Left ventricle myocardium inferior (tissue), 1 donor: ENCODE data around the gene FAM3C. TPM values are rescaled to one million over a fixed set of nuclear protein-coding genes. Genes with fewer than 3 reads are reported as not detected.

Source experiments
- DNase-seq: peaks from one replicate; pipeline ENCODE4 v3.0.0-alpha.2; 2020
- H3K27ac ChIP-seq: fragments of 200-600 bp; replicated peaks from 2 replicates; pipeline ENCODE4 v1.8.0; 2021
- H3K27me3 ChIP-seq: fragments of 200-600 bp; 2 replicates; pipeline ENCODE4 v1.8.0; 2021; ENCODE audit warnings: low read depth
- H3K36me3 ChIP-seq: fragments of 200-600 bp; 2 replicates; pipeline ENCODE4 v1.8.0; 2021
- H3K4me1 ChIP-seq: fragments of 200-600 bp; 2 replicates; pipeline ENCODE4 v1.8.0; 2021
- H3K4me3 ChIP-seq: fragments of 200-600 bp; 2 replicates; pipeline ENCODE4 v1.8.0; 2021; ENCODE audit warnings: mild to moderate bottlenecking, moderate library complexity
- H3K9me3 ChIP-seq: fragments of 200-600 bp; replicated peaks from 2 replicates; pipeline ENCODE4 v1.8.0; 2021
- intact Hi-C: fragments of 100-400 bp; cut with micrococcal nuclease; formaldehyde crosslinking; loops from one replicate; pipeline ENCODE4 v1.11.0; 2022
- total RNA-seq: library from RNA; stranded (reverse); fragmentation: NEBNext Ultra II Directional; extraction: Animal tissue kit (Norgen Biotek cat#: 25700); gene quantifications from one replicate; pipeline ENCODE4 v1.2.1, GENCODE V29; 2021
- TF ChIP-seq, protein P1 (sequence below): fragments of 200-600 bp; IDR thresholded peaks from 2 replicates; pipeline ENCODE4 v1.8.0; 2021; ENCODE audit warnings: antibody characterized with exemption, mild to moderate bottlenecking, borderline replicate concordance
- donor health status: DM: no; HTN: yes; CAD: no; lungs with severe emphysema.

FAM3C gene
- total RNA-seq, 1 donor from 2014 or later: 46.2 TPM

DNA sequence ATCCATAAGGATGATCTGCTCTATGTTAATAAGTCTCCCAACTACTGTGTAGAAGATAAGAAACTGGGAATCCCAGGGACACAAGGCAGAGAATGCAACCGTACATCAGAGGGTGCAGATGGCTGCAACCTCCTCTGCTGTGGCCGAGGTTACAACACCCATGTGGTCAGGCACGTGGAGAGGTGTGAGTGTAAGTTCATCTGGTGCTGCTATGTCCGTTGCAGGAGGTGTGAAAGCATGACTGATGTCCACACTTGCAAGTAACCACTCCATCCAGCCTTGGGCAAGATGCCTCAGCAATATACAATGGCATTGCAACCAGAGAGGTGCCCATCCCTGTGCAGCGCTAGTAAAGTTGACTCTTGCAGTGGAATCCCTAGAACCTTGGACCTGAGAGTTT, 57.0 kb downstream of the FAM3C start:
- no peaks in the 10 kb centered on the region for H3K36me3 ChIP-seq
- peaks cover 15% of the 10 kb centered on the region for H3K27me3 ChIP-seq
- no peak overlapping the region for H3K4me3 ChIP-seq
- no peak overlapping the region for H3K27ac ChIP-seq
- H3K4me1 ChIP-seq: no peaks in the 10 kb centered on the region
- no peaks in the 10 kb centered on the region for H3K9me3 ChIP-seq
- intact Hi-C loops: no loop called here
- TF ChIP-seq, protein P1, sequence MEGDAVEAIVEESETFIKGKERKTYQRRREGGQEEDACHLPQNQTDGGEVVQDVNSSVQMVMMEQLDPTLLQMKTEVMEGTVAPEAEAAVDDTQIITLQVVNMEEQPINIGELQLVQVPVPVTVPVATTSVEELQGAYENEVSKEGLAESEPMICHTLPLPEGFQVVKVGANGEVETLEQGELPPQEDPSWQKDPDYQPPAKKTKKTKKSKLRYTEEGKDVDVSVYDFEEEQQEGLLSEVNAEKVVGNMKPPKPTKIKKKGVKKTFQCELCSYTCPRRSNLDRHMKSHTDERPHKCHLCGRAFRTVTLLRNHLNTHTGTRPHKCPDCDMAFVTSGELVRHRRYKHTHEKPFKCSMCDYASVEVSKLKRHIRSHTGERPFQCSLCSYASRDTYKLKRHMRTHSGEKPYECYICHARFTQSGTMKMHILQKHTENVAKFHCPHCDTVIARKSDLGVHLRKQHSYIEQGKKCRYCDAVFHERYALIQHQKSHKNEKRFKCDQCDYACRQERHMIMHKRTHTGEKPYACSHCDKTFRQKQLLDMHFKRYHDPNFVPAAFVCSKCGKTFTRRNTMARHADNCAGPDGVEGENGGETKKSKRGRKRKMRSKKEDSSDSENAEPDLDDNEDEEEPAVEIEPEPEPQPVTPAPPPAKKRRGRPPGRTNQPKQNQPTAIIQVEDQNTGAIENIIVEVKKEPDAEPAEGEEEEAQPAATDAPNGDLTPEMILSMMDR: no peak
- no peak for DNase-seq

DNA sequence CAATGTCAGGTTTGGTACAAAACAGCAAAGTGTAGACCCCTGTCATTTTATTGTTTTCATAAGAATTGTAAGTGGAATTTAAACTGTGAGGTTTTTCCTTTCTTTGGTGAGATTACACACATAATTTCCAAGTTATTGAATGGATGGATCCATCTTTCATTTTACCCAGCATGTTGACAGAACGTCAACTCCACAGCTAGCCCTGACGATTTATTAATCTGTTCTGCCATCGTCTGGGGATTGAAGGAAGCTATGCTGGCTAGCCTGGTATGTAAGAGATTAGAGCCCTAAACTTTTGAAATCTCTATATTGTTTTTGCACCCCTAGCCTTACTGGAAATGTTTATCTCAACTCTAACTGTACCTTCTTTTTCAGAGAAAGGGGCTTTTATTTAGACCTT, 58.7 kb downstream of the FAM3C start:
- no peaks in the 10 kb centered on the region for H3K4me1 ChIP-seq
- TF ChIP-seq, protein P1: peak; percentile 12
- H3K4me3 ChIP-seq: no peak overlapping the region
- H3K36me3 ChIP-seq: no peaks in the 10 kb centered on the region
- intact Hi-C loops: no loop called here
- DNase-seq: no peak
- no peak overlapping the region for H3K27ac ChIP-seq
- H3K9me3 ChIP-seq: no peaks in the 10 kb centered on the region
- peaks cover 32% of the 10 kb centered on the region for H3K27me3 ChIP-seq

GRCh38 chr7:121336579-121336978, 59.5 kb downstream of the FAM3C start:
- TF ChIP-seq, protein P1: no peak
- H3K36me3 ChIP-seq: no peaks in the 10 kb centered on the region
- H3K9me3 ChIP-seq: no peaks in the 10 kb centered on the region
- no peak overlapping the region for H3K27ac ChIP-seq
- H3K27me3 ChIP-seq: peaks cover 40% of the 10 kb centered on the region
- DNase-seq: no peak
- intact Hi-C loops: no loop called here
- no peak overlapping the region for H3K4me3 ChIP-seq
- no peaks in the 10 kb centered on the region for H3K4me1 ChIP-seq

DNA sequence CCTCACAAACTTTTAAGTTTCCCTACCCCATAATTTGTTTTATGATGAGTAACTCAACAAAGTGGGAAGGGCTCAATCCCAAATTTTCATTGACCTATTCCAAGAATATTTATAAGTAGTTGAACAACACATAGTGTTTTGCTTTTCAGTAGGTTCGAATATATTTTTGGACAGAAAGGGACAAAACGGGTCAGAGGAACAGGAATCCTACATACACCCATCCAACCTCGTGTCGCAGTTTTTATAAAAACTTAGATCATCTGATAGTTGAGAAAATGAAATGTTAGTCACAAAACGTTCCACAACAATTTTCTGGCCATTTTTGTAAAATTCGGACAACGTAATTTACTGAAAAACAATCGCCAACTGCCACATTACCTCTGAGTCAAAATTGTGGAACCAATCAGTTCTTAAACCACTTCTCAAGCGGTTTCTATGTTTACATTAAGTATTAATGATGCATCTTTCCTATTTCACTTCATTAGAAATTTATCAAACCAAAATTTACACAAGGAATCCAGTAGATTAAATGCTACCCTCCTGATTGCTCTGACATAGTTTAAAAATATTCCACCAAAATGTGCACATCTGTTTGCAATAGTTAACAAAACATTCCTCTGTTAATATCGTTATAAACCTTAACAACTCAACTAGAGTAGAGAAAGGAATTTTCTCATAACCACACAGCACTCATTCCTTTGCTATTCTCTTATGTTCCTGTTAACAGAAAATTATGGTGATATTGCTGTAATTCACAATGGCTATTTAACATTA, 61.0 kb downstream of the FAM3C start:
- H3K4me1 ChIP-seq: peaks cover 7% of the 10 kb centered on the region
- H3K9me3 ChIP-seq: no peaks in the 10 kb centered on the region
- peaks cover 56% of the 10 kb centered on the region for H3K27me3 ChIP-seq
- no peaks in the 10 kb centered on the region for H3K36me3 ChIP-seq
- no peak for DNase-seq
- H3K27ac ChIP-seq: no peak overlapping the region
- intact Hi-C loops: no loop called here
- TF ChIP-seq, protein P1: no peak
- no peak overlapping the region for H3K4me3 ChIP-seq

GRCh38 chr7:121334376-121334775, 61.7 kb downstream of the FAM3C start:
- no peaks in the 10 kb centered on the region for H3K36me3 ChIP-seq
- no peak for DNase-seq
- no peak overlapping the region for H3K4me3 ChIP-seq
- TF ChIP-seq, protein P1: no peak
- H3K9me3 ChIP-seq: no peaks in the 10 kb centered on the region
- peaks cover 14% of the 10 kb centered on the region for H3K4me1 ChIP-seq
- H3K27ac ChIP-seq: no peak overlapping the region
- intact Hi-C loops: no loop called here
- H3K27me3 ChIP-seq: peaks cover 62% of the 10 kb centered on the region
